Stimulated activated naive CD8-positive, alpha-beta T cell treated with anti-CD3 and anti-CD28 coated beads, Interleukin-15, amount 100 ng/mL, for 72 hours (primary cell): Measurements from ENCODE around the gene PRSS38.
"Not testable (repeated sequence)": the region's sequence is repeated elsewhere in the genome, so short reads cannot be mapped to it uniquely, and the experiment has no call there.

Experiments
- ATAC-seq: fragments of 150-1000 bp; cut with Tn5 transposase; 2 replicates; pipeline ENCODE4 v1.10.0; 2021; ENCODE audit warnings: mild to moderate bottlenecking, moderate library complexity
- DNase-seq, 2 donors: peaks; one replicate each; pipeline ENCODE4 v3.0.0; 2021 to 2022
- H3K27ac Mint-ChIP-seq, 2 donors: one replicate each; pipeline ENCODE4 v1.8.0; 2022; ENCODE audit warnings: mild to moderate bottlenecking in 2 of 2, mixed read lengths in 2 of 2, moderate library complexity in 2 of 2
- H3K27me3 Mint-ChIP-seq: one replicate; pipeline ENCODE4 v1.8.0; 2022; ENCODE audit warnings: mixed read lengths
- H3K4me1 Mint-ChIP-seq: one replicate; pipeline ENCODE4 v1.8.0; 2022; ENCODE audit warnings: mild to moderate bottlenecking, mixed read lengths
- H3K4me3 Mint-ChIP-seq, 2 donors: one replicate each; pipeline ENCODE4 v1.8.0; 2022; ENCODE audit warnings: mild to moderate bottlenecking in 2 of 2, mixed read lengths in 2 of 2, moderate library complexity in 1 of 2
- H3K9me3 Mint-ChIP-seq, 2 donors: one replicate each; pipeline ENCODE4 v1.8.0; 2022; ENCODE audit warnings: mixed read lengths in 2 of 2

The PRSS38 gene

DNA sequence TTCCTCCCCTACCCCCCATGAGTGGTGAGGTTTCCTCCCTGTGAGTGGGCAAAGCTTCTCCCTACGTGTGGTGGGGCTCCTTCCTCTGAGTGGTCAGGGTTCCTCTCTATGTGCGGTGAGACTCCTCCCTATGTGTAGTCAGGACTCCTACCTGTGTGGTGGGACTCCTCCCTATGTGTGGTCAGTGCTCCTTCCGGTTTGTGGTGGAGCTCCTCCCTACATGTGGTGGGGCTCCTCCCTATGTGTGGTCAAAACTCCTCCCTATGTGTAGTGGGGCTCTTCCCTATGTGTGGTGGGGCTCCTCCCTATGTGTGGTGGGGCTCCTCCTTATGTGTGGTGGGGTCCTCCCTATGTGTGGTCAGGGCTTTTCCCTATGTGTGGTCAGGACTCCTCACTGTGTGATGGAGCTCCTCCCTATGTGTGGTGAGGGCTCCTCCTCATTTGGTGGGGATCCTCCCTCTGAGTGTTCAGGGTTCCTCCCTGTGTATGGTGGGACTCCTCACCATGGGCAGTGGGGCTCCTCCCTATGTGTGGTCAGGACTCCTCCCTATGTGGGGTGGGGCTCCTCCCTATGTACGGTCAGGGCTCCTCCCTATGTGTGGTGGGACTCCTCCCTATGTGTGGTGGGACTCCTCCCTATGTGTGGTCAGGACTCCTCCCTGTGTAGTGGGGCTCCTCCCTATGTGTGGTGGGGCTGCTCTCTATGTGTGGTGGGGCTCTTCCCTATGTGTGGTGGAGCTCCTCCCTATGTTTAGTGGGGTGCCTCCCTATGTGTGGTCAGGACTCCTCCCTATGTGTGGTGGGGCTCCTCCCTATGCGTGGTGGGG, 29.1 kb downstream of the PRSS38 start:
- peaks cover 11 to 16% of the 10 kb centered on the region in 2 donors for H3K9me3 Mint-ChIP-seq
- ATAC-seq (peak; percentile 28), DNase-seq (no peak)
- no peaks in the 10 kb centered on the region for H3K27me3 Mint-ChIP-seq
- H3K4me1 Mint-ChIP-seq, result no peaks in the 10 kb centered on the region
- H3K27ac Mint-ChIP-seq, result no peak overlapping the region
- H3K4me3 Mint-ChIP-seq, result no peak overlapping the region

DNA sequence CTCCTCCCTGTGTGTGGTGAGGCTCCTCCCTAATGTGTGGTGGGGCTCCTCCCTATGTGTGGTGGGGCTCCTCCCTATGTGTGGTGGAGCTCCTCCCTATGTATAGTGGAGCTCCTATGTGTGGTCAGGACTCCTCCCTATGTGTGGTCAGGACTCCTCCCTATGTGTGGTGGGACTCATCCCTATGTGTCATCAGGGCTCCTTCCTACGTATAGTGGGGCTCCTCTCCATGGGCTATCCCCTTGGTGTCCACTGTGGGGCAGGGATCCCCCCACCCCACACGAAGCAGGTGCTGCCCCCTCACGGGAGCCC, 29.6 kb downstream of the PRSS38 start:
- Mint-ChIP-seq H3K4me1 (no peaks in the 10 kb centered on the region), H3K9me3 (peaks cover 11 to 16% of the 10 kb centered on the region in 2 donors), H3K27me3 (no peaks in the 10 kb centered on the region), H3K27ac (no peak overlapping the region), H3K4me3 (no peak overlapping the region)
- DNase-seq (no peak), ATAC-seq (no peak)

DNA sequence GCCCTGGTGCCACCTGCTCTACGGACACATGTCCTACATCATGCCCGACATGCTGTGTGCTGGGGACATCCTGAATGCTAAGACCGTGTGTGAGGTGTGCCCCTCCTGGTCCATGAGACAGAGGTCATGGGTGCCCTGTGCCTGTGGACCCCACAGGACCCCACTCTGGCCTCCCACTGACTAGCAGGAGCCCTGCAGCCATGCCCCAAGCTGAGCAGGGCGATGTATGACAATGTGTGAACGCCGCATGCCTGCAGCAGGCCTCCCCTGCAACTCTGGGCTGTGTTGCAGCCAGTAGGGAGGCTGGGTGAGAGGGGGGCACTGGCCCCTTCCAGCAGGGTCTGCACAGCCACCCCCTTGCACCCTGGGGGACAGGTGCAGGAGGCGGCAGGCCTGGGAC, 30.0 kb downstream of the PRSS38 start:
- peaks cover 11 to 16% of the 10 kb centered on the region in 2 donors for H3K9me3 Mint-ChIP-seq
- H3K4me1 Mint-ChIP-seq, result no peaks in the 10 kb centered on the region
- H3K4me3 Mint-ChIP-seq, result no peak overlapping the region
- no peaks in the 10 kb centered on the region for H3K27me3 Mint-ChIP-seq
- no peak for ATAC-seq
- H3K27ac Mint-ChIP-seq, result no peak overlapping the region
- DNase-seq, result no peak

DNA sequence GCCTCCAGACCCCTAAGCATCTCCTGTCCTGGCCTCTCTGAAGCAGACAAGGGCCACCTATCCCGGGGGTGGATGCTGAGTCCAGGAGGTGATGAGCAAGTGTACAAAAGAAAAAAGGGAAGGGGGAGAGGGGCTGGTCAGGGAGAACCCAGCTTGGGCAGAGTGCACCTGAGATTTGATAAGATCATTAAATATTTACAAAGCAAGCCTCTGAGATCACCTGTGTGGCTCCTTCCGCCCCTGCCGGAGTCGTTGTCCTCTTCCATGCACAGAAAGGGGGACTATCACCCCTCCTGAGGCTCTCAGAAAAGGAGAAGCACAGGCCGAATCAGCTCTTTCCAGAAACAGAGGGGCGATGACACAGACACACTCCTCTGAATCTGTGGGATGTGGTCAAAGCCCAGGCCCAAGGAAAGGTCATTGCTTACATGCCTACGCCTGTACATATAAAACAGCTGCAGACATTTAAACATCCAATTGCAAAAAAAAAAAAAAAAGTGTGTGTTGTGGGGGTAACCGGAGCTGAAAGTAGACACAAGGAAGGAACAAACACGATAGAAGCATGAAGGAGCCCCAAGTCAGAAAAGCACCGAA, 30.9 kb downstream of the PRSS38 start:
- DNase-seq, result no peak
- peaks cover 11 to 16% of the 10 kb centered on the region in 2 donors for H3K9me3 Mint-ChIP-seq
- H3K4me1 Mint-ChIP-seq, result no peaks in the 10 kb centered on the region
- no peak for ATAC-seq
- H3K27ac Mint-ChIP-seq, result no peak overlapping the region
- no peak overlapping the region for H3K4me3 Mint-ChIP-seq
- no peaks in the 10 kb centered on the region for H3K27me3 Mint-ChIP-seq

DNA sequence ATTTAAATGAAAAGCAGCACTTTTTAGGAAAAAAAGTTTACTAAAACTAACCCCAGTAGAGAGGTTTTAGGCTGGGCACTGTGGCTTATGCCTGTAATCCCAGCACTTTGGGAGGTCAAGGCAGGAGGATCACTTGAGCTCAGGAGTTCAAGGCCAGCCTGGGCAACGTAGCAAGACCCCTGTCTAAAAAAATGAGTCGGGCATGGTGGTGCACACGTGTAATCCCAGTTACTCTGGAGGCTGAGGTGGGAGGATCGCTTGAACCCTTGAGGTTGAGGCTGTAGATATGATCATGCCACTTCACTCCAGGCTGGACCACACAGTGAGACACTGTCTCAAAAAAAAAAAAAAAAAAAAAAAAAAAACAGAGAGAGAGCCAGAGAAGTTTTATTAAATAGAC, 31.6 kb downstream of the PRSS38 start:
- peaks cover 11 to 16% of the 10 kb centered on the region in 2 donors for H3K9me3 Mint-ChIP-seq
- not testable (repeated sequence) for H3K27me3 Mint-ChIP-seq, H3K27ac Mint-ChIP-seq

DNA sequence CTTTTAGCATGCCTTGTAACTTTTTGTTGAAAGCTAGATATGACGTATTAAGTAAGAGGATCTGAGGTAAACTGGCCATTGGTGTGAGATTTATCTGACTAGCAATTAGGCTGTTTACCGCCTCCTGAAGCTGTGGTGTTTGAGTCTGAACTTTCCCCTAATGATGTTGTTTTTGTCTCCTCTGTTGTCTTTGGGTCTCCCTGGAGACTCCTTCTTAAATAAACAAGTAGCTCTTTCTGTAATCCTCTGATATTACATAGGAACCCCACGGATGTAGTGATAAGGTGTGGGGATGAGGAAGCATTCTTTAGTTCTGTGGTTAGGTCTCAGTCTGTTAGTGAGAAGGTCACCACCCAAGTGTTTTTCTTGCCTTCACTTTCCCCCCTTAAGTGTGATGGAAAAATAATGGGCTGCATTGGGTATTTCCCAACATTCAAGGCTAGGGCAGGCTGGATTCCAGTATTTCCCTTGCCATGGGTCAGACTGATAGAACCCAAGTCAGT, 33.0 kb downstream of the PRSS38 start:
- no peaks in the 10 kb centered on the region for H3K4me1 Mint-ChIP-seq

More for the DNA sequence above, 31.6 kb downstream of the PRSS38 start:
- not testable (repeated sequence) for ATAC-seq, DNase-seq, H3K4me3 Mint-ChIP-seq, H3K4me1 Mint-ChIP-seq

DNA sequence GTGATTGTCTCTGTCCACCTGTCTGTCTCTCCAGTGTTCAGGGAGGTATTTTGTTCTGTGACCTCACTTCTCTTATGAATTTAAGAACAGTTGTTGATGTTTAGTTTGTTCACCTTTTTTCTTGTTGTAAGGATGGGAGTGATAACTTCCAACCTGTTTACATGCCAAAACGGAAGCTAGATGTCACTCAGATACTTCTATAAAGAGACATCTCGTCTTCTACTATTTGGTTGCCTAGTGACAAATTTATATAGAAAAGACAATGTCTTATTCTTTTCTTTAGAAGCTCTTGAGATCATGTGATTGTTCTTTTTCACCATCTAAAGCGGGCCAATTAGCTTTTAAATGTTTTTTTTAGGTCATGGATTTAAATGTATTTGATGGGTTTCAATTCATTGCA, 33.8 kb downstream of the PRSS38 start:
- DNase-seq, result no peak
- Mint-ChIP-seq H3K9me3 (peaks cover 11 to 16% of the 10 kb centered on the region in 2 donors), H3K4me1 (no peaks in the 10 kb centered on the region), H3K4me3 (no peak overlapping the region), H3K27me3 (no peaks in the 10 kb centered on the region), H3K27ac (no peak overlapping the region)
- ATAC-seq, result no peak

More for the DNA sequence above, 33.0 kb downstream of the PRSS38 start:
- Mint-ChIP-seq H3K4me3 (no peak overlapping the region), H3K27me3 (no peaks in the 10 kb centered on the region), H3K27ac (no peak overlapping the region), H3K9me3 (peaks cover 11 to 16% of the 10 kb centered on the region in 2 donors)
- no peak for DNase-seq
- no peak for ATAC-seq

DNA sequence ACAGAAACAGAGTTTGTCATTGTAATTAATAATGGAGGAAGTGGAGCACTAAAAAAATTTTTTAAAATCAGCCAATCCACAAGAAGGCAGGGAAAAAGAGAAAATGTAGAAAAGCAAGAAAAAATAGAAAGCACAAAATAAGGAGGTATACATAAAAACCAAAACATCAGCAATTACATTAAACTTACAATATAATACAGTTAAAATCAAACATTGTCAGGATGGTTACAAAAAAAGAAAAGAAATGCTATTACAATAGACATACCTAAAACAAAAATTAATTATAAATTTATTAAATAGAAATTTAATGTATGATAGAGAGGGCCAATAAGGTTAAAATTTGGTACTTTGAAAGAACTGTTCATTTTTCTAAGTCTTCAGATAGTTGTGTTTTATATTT, 38.7 kb downstream of the PRSS38 start:
- ATAC-seq (no peak), DNase-seq (no peak)
- Mint-ChIP-seq H3K27ac (no peak overlapping the region), H3K27me3 (no peaks in the 10 kb centered on the region), H3K4me1 (no peaks in the 10 kb centered on the region), H3K9me3 (peaks cover 0 to 2% of the 10 kb centered on the region in 2 donors), H3K4me3 (no peak overlapping the region)

DNA sequence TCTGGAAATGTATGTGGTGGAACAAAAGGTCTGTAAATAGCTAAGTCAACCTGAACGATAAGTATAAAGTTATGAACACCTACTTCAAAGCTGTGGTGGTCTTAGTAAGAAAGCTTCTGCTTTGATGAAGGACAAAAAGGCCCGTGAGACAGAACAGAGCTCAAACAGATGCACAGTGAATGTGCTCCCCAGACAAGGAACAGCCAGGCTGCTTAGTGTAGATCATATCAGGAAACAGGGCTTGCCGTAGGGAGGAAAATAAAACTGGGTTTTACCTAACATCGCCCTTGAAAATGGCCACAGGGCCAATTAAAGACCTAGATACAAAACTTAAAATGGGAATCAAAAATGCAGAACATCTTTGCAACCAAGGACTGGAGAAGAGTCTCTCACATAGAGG, 40.2 kb downstream of the PRSS38 start:
- Mint-ChIP-seq H3K27ac (peak overlapping the region in 1 of 2 donors; percentile 84), H3K9me3 (no peaks in the 10 kb centered on the region), H3K27me3 (no peaks in the 10 kb centered on the region), H3K4me3 (no peak overlapping the region), H3K4me1 (no peaks in the 10 kb centered on the region)
- DNase-seq, result no peak
- no peak for ATAC-seq

DNA sequence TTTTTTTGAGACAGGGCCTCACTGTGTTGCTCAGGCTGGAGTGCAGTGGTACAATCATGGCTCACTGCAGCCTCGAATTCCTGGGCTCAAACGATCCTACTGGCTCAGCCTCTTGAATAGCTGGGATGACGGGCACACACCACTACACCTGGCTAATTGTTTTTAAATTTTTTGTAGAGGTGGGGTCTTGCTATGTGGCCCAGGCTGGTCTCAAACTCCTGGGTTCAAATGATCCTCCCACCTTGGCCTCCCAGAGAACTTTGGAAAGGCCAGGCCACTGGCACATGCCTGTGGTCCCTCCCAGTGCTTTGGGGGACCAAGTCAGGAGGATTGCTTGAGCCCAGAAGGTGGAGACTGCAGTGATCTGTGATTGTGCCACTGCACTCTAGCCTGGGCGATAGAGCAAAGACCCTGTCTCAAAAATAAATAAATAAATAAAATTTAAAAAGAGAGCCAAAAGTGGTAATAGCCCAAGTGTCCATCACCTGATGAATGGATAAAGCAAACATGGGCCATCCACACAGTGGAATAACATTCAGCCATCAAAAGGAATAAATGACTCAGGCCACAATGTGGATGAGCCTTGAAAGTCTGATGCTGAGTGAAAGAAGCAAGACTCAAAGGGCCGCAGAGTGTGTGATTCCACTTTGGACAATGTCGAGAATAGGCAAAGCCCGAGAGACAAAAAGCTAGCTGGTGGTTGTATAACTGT, 40.8 kb downstream of the PRSS38 start:
- H3K4me1 Mint-ChIP-seq, result no peaks in the 10 kb centered on the region
- no peak overlapping the region for H3K4me3 Mint-ChIP-seq
- no peaks in the 10 kb centered on the region for H3K9me3 Mint-ChIP-seq
- no peaks in the 10 kb centered on the region for H3K27me3 Mint-ChIP-seq
- DNase-seq (no peak), ATAC-seq (no peak)
- H3K27ac Mint-ChIP-seq, result no peak overlapping the region

DNA sequence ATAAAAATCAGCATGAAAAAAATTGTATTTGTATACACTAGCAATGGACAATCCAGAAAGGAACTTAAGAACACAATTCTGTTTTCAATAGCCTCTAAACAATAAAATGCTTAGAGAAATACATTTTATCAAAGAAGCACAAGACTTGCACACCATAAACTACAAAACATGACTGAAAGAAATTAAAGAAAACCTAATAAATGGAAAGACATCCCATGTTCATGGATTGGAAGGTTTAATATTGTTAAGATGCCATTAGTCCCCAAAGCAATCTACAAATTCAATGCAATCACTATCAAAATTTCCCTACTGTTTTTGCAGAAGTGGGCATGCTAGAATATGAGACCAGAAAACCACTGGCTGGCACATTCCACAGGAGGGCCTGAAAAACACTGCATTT, 49.4 kb downstream of the PRSS38 start:
- Mint-ChIP-seq H3K4me1 (peaks cover 9% of the 10 kb centered on the region), H3K27me3 (no peaks in the 10 kb centered on the region), H3K9me3 (peaks cover 15 to 18% of the 10 kb centered on the region in 2 donors), H3K27ac (no peak overlapping the region), H3K4me3 (no peak overlapping the region)
- no peak for ATAC-seq
- DNase-seq, result no peak

DNA sequence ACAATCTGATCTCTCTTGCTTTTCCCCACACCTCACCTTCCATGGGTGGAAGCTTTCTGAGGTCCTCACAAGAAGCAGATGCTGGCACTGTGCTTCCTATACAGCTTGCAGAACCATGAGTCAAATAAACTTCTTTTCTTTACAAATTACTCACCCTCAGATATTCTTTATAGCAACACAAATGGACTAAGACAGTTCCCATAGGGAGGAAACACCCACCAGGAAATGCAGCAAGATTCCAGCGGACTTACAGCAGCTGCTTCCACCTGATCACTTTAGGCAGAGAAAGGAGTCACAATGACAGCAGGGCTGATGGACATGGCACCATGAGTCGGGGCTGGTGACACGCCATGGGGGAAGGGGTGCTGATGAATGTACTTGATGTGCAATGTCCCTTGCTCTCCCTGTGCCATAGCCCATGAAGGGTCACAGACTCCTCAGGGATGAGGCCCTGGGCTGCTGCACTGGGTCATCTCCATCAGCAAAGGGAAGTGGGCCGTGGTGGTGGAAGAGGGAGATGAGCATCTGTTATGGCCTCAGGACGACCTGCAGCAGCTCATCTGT, 53.9 kb downstream of the PRSS38 start:
- ATAC-seq, result peak; percentile 18
- peaks cover 29% of the 10 kb centered on the region for H3K4me1 Mint-ChIP-seq
- H3K27ac Mint-ChIP-seq, result peak overlapping the region in 1 of 2 donors; percentile 58
- H3K4me3 Mint-ChIP-seq, result no peak overlapping the region
- no peak for DNase-seq
- H3K9me3 Mint-ChIP-seq, result peaks cover 16 to 32% of the 10 kb centered on the region in 2 donors
- no peaks in the 10 kb centered on the region for H3K27me3 Mint-ChIP-seq

DNA sequence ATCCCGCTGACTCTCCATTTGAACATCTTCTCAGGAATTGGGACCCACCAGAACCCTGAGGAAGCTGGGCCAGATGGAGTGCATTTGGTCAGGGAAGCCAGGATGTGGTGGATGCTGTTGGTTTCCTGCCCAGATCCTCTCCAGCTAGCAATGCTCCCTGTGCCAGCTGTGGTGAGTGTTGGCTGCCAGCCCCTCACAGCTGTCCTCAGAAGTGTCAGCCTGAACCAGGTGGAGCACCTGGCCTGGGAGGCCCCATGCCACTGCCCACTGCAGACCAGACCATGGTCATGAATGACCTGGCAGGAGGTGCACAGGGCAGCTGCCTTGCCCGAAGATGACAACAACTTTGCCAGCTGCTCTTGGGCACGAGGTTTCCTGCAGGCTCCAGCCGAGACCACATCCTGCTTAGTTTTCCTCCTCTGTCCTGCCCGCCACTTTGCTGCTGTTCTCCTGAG, 54.4 kb downstream of the PRSS38 start:
- ATAC-seq (peak; percentile 52), DNase-seq (no peak)
- Mint-ChIP-seq H3K4me3 (peak overlapping the region in 1 of 2 donors; percentile 7), H3K27ac (peak overlapping the region in 1 of 2 donors; percentile 77), H3K27me3 (no peaks in the 10 kb centered on the region), H3K9me3 (peaks cover 11 to 32% of the 10 kb centered on the region in 2 donors), H3K4me1 (peaks cover 29% of the 10 kb centered on the region)

DNA sequence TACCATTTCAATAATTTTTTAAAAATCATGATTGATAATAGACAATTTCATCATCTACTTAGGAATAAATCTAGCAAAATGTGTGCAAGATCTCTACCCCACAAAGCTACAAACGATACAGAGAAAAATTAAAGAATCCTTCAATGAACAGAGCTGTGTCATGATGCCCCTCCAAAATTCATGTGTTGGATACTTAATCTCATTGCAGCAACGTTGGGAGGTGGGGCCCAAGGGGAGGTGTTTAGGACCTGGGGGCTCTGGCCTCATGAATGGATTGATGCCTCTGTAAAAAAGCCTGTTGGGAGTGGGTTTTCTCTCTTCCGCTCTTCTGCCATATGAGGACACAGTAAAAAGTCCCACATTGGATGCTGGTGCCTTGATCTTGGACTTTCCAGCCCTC, 54.9 kb downstream of the PRSS38 start:
- H3K4me1 Mint-ChIP-seq, result peaks cover 29% of the 10 kb centered on the region
- H3K27ac Mint-ChIP-seq, result peak overlapping the region in 1 of 2 donors; percentile 77
- no peaks in the 10 kb centered on the region for H3K27me3 Mint-ChIP-seq
- H3K9me3 Mint-ChIP-seq, result peaks cover 7 to 32% of the 10 kb centered on the region in 2 donors
- DNase-seq, result no peak
- peak overlapping the region in 1 of 2 donors; percentile 7 for H3K4me3 Mint-ChIP-seq
- no peak for ATAC-seq

DNA sequence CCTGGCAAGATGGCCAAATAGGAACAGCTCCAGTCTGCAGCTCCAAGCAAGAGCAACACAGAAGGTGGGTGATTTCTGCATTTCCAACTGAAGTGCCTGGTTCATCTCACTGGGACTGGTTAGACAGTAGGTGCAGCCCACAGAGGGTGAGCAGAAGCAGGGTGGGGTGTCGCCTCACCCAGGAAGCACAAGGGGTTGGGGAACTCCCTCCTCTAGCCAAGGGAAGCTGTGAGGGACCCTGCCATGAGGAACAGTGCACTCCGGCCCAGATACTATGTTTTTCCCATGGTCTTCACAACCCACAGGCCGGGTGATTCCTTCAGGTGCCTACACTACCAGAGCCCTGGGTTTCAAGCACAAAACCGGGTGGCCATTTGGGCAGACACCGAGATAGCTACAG, 56.4 kb downstream of the PRSS38 start:
- not testable (repeated sequence) for H3K27ac Mint-ChIP-seq, H3K27me3 Mint-ChIP-seq, H3K4me3 Mint-ChIP-seq, ATAC-seq, DNase-seq
- Mint-ChIP-seq H3K4me1 (peaks cover 29% of the 10 kb centered on the region), H3K9me3 (peaks cover 7 to 25% of the 10 kb centered on the region in 2 donors)
